NT2/D1 (cell line): ENCODE data around the gene SLC27A4.

Source experiments
- DNase-seq: peaks from one replicate; pipeline ENCODE4 v3.0.0-alpha.2; 2011; ENCODE audit warnings: low read depth, low spot score
- H3K27me3 ChIP-seq: 2 replicates; pipeline ENCODE4 v1.6.0; 2011; ENCODE audit warnings: mild to moderate bottlenecking; ENCODE audit not compliant: insufficient read length, insufficient read depth
- H3K36me3 ChIP-seq: 2 replicates; pipeline ENCODE4 v1.6.1; 2011; ENCODE audit warnings: mild to moderate bottlenecking, low read length, mixed read lengths; ENCODE audit not compliant: insufficient read depth, insufficient read length
- H3K4me1 ChIP-seq: 2 replicates; pipeline ENCODE4 v1.5.1; 2011; ENCODE audit not compliant: insufficient read depth, insufficient read length
- H3K4me3 ChIP-seq: 2 replicates; pipeline ENCODE4 v1.5.1; 2011; ENCODE audit warnings: low read depth; ENCODE audit not compliant: insufficient read length
- H3K9ac ChIP-seq: 2 replicates; pipeline ENCODE4 v1.6.0; 2011; ENCODE audit warnings: low read depth; ENCODE audit not compliant: insufficient read length
- H3K9me3 ChIP-seq: 2 replicates; pipeline ENCODE4 v1.5.1; 2011; ENCODE audit warnings: mild to moderate bottlenecking, low read length; ENCODE audit not compliant: insufficient read depth
- SUZ12 ChIP-seq: IDR thresholded peaks from 2 replicates; pipeline ENCODE4 v1.6.1; 2011; ENCODE audit not compliant: insufficient read length, insufficient read depth; ENCODE audit errors: extremely low read depth
- YY1 ChIP-seq: IDR thresholded peaks from 2 replicates; pipeline ENCODE4 v1.6.1; 2011; ENCODE audit not compliant: insufficient read length, insufficient read depth
- ZNF274 ChIP-seq: IDR thresholded peaks from 2 replicates; pipeline ENCODE4 v1.6.1; 2011; ENCODE audit warnings: mild to moderate bottlenecking, low read depth, low read length

SLC27A4 gene

GRCh38 chr9:128405780-128406171, 65.4 kb downstream of the SLC27A4 start:
- H3K36me3 ChIP-seq: no peaks in the 10 kb centered on the region
- no peak for DNase-seq
- no peak for TF ChIP-seq YY1
- TF ChIP-seq ZNF274: no peak
- no peak for TF ChIP-seq SUZ12
- peak overlapping the region; percentile 37 for H3K9ac ChIP-seq
- H3K9me3 ChIP-seq: no peaks in the 10 kb centered on the region
- peaks cover 29% of the 10 kb centered on the region for H3K4me1 ChIP-seq
- H3K27me3 ChIP-seq: peaks cover 57% of the 10 kb centered on the region
- H3K4me3 ChIP-seq: no peak overlapping the region

GRCh38 chr9:128406848-128407391, 66.6 kb downstream of the SLC27A4 start:
- TF ChIP-seq YY1 (no peak), SUZ12 (no peak), ZNF274 (no peak)
- H3K4me1 ChIP-seq: peaks cover 36% of the 10 kb centered on the region
- H3K36me3 ChIP-seq: no peaks in the 10 kb centered on the region
- H3K9me3 ChIP-seq: no peaks in the 10 kb centered on the region
- no peak overlapping the region for H3K9ac ChIP-seq
- H3K27me3 ChIP-seq: peaks cover 62% of the 10 kb centered on the region
- no peak overlapping the region for H3K4me3 ChIP-seq
- no peak for DNase-seq

GRCh38 chr9:128408963-128409431, 68.7 kb downstream of the SLC27A4 start:
- Histone ChIP-seq H3K27me3 (peaks cover 64% of the 10 kb centered on the region), H3K4me1 (peaks cover 39% of the 10 kb centered on the region), H3K4me3 (peak overlapping the region; percentile 0), H3K9ac (peak overlapping the region; percentile 68), H3K36me3 (no peaks in the 10 kb centered on the region), H3K9me3 (no peaks in the 10 kb centered on the region)
- no peak for TF ChIP-seq ZNF274
- TF ChIP-seq SUZ12: no peak
- no peak for TF ChIP-seq YY1
- DNase-seq: peak; percentile 81

- TF ChIP-seq SUZ12 (no peak), YY1 (no peak), ZNF274 (no peak)
- Histone ChIP-seq H3K4me1 (peaks cover 39% of the 10 kb centered on the region), H3K4me3 (peak overlapping the region; percentile 0), H3K27me3 (peaks cover 64% of the 10 kb centered on the region), H3K9ac (peak overlapping the region; percentile 68), H3K36me3 (no peaks in the 10 kb centered on the region), H3K9me3 (no peaks in the 10 kb centered on the region)
- no peak for DNase-seq
Measured at GRCh38 chr9:128409450-128409849, 69.1 kb downstream of the SLC27A4 start.

GRCh38 chr9:128409978-128410377, 69.7 kb downstream of the SLC27A4 start:
- Histone ChIP-seq H3K4me3 (no peak overlapping the region), H3K4me1 (peaks cover 35% of the 10 kb centered on the region), H3K9ac (peak overlapping the region; percentile 68), H3K27me3 (peaks cover 66% of the 10 kb centered on the region), H3K9me3 (no peaks in the 10 kb centered on the region), H3K36me3 (no peaks in the 10 kb centered on the region)
- TF ChIP-seq YY1 (no peak), ZNF274 (no peak), SUZ12 (no peak)
- DNase-seq: no peak
